Body of pancreas (tissue), 4 donors: ENCODE data around the gene IKZF4. TPM values are rescaled to one million over a fixed set of nuclear protein-coding genes. Genes with fewer than 3 reads are reported as not detected.

Experiments used
- ATAC-seq: fragments of 150-250 bp; one replicate; pipeline ENCODE4 v1.9.1; 2016
- DNase-seq, 4 donors: peaks; one replicate each; pipeline ENCODE4 v3.0.0-alpha.2; 2019
- H3K27ac ChIP-seq, 4 donors: fragments of 200-600 bp; sonication (generic); 1 replicate in 3 of 4; 2 replicates in 1 of 4; pipeline versions ENCODE4 v1.5.1 to v1.6.1; 2016 to 2019; ENCODE audit warnings: mild to moderate bottlenecking in 1 of 4, mixed read lengths in 1 of 4, moderate library complexity in 1 of 4
- H3K27me3 ChIP-seq, 2 donors: fragments of 200-600 bp; sonication (generic); one replicate each; pipeline ENCODE4 v1.6.0; 2016; ENCODE audit warnings: mild to moderate bottlenecking in 1 of 2
- H3K36me3 ChIP-seq, 2 donors: fragments of 200-600 bp; sonication (generic); replicated peaks in 1 of 2; 2 replicates each; pipeline ENCODE4 v1.5.1; 2016; ENCODE audit warnings: low read depth in 2 of 2; ENCODE audit not compliant: insufficient read depth in 1 of 2
- H3K4me1 ChIP-seq: fragments of 200-600 bp; sonication (generic); one replicate; pipeline ENCODE4 v1.6.0; 2016
- H3K4me3 ChIP-seq, 2 donors: fragments of 200-600 bp; sonication (generic); 1 replicate in 1 of 2; 2 replicates in 1 of 2; pipeline ENCODE4 v1.5.1; 2016 to 2019
- H3K9me3 ChIP-seq, 3 donors: fragments of 200-600 bp; sonication (generic); 1 replicate in 2 of 3; 2 replicates in 1 of 3; pipeline ENCODE4 v1.5.1; 2016
- POLR2A ChIP-seq, 3 donors: fragments of 450-650 bp; IDR thresholded peaks; one replicate each; pipeline ENCODE4 v1.6.1; 2016; ENCODE audit warnings: antibody characterized with exemption in 3 of 3, mild to moderate bottlenecking in 2 of 3
- WGBS, 2 donors: methylation state at CpG; one replicate each; pipeline ENCODE4 v1.1.5; 2017; 5-methylcytosine and 5-hydroxymethylcytosine counted together
- intact Hi-C: fragments of 100-400 bp; cut with DNase I; formaldehyde crosslinking; loops from one replicate; pipeline ENCODE4 v1.15.1; 2023
- total RNA-seq, 2 donors: library from RNA; depleted of rRNA; stranded (reverse); fragments of >200 nt; gene quantifications; one replicate each; pipeline ENCODE4 v1.1.0, GENCODE V29; 2016
- TF ChIP-seq, protein P1 (sequence below), 7 experiments: fragments of 450-650 bp in 4 of 7; fragments of 200-600 bp in 3 of 7; sonication (generic) in 3 of 7; IDR thresholded peaks; one replicate each; pipeline ENCODE4 v1.5.1; 2016 to 2019; ENCODE audit warnings: antibody characterized with exemption in 7 of 7

IKZF4 gene
- total RNA-seq, 2 donors from 2014 or later, result 2.6 to 7.6 TPM

DNA sequence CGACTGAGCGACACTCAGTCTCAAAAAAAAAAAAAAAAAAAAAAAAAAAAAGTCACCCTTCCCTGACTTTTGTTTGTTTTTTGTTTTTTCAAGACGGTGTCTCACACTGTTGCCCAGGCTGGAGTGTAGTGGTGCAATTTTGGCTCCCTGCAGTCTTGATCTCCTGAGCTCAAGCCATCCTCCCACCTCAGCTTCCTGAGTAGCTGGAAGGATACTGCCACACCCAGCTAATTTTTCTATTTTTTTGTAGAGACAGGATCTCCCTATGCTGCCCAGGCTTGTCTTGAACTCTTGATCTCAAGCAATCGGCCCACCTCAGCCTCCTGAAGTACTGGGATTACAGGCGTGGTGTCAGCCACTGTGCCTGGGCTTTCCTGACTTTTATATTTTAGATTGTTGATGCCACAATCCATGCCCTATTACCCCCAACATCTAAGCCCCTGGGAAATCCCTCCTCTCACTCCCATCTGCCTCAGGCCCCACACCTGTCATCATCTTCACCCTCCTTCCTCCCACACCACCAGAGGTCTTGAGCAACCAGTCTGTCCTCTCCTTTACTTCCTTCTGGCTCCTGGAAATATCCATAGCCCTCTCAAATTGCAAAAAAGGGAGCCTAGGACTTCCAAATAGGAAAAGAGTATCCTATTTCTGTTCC is 7.8 kb downstream of the IKZF4 start:
- 73 to 76% methylated on average over 3 to 5 of the region's 5 CpGs for WGBS, 2 donors
- no peak for ATAC-seq
- Histone ChIP-seq H3K27ac (peak overlapping the region in 1 of 4 donors; percentile 66), H3K4me3 (no peak overlapping the region), H3K27me3 (no peaks in the 10 kb centered on the region), H3K9me3 (no peaks in the 10 kb centered on the region), H3K36me3 (peaks cover 0 to 3% of the 10 kb centered on the region in 2 donors), H3K4me1 (no peaks in the 10 kb centered on the region)
- no peak for DNase-seq
- TF ChIP-seq, protein P1, sequence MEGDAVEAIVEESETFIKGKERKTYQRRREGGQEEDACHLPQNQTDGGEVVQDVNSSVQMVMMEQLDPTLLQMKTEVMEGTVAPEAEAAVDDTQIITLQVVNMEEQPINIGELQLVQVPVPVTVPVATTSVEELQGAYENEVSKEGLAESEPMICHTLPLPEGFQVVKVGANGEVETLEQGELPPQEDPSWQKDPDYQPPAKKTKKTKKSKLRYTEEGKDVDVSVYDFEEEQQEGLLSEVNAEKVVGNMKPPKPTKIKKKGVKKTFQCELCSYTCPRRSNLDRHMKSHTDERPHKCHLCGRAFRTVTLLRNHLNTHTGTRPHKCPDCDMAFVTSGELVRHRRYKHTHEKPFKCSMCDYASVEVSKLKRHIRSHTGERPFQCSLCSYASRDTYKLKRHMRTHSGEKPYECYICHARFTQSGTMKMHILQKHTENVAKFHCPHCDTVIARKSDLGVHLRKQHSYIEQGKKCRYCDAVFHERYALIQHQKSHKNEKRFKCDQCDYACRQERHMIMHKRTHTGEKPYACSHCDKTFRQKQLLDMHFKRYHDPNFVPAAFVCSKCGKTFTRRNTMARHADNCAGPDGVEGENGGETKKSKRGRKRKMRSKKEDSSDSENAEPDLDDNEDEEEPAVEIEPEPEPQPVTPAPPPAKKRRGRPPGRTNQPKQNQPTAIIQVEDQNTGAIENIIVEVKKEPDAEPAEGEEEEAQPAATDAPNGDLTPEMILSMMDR (IDR thresholded peaks at IDR 0.05), result no peak
- TF ChIP-seq POLR2A (IDR thresholded peaks at IDR 0.05), result no peak
- intact Hi-C loops, result no loop called here

DNA sequence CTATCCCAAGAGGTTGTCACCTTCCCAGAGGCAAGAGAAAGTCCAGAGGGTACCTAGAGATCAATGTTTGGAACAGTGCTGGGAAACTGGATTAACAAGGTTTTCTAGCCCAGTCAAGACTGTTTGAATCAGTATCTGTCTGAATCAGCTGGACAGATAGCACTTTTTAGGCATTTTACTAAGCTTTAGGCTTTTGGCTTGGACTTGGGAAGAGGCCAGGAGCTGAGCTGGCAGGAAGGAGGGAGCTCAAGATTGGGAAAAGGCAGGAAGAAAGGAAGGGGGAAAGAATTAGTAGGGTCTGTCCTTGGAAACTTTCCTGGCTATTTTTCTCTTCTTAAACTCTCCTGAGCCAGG is 8.3 kb downstream of the IKZF4 start:
- Histone ChIP-seq H3K4me1 (no peaks in the 10 kb centered on the region), H3K9me3 (no peaks in the 10 kb centered on the region), H3K4me3 (no peak overlapping the region), H3K27me3 (no peaks in the 10 kb centered on the region), H3K27ac (peak overlapping the region in 1 of 4 donors; percentile 66), H3K36me3 (peaks cover 0 to 3% of the 10 kb centered on the region in 2 donors)
- ATAC-seq (no peak), DNase-seq (no peak)
- TF ChIP-seq, protein P1 (IDR thresholded peaks at IDR 0.05), result no peak
- TF ChIP-seq POLR2A (IDR thresholded peaks at IDR 0.05), result no peak
- intact Hi-C loops, result no loop called here

DNA sequence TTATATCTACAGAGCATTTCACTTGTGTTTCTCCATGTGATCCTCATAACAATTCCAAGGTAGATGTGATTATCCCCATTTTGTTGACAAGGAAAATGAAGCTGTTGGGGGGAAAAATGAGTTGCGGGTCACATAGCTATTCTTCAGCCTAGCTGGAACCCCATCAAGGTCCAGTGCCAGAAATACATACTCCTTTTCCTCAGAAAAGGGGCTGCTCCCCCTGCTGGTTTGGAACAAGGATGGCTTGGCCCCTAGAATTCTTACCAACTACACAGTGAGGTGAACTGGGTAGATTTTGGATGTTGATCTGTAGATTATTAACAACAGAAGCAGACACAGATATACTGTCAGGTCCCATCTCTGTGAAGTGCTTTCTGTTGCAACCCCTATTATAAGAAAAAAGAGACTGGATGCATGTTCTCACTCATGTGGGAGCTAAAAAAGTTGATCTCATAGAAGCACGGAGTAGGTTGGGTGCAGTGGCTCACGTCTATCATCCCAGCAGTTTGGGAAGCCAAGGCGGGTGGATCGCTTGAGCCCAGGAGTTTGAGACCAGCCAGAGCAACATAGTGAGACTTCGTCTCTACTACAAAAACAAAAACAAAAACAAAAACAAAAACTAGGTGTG is 8.9 kb downstream of the IKZF4 start:
- ATAC-seq (peak; percentile 75), DNase-seq (peak; percentile 51 to 64 (median 56))
- TF ChIP-seq POLR2A (IDR thresholded peaks at IDR 0.05), result no peak
- TF ChIP-seq, protein P1 (IDR thresholded peaks at IDR 0.05), result peak; percentile 43 to 74 (median 61)
- 72 to 75% methylated on average over 6 of the region's 6 CpGs for WGBS, 2 donors
- Histone ChIP-seq H3K4me3 (no peak overlapping the region), H3K4me1 (no peaks in the 10 kb centered on the region), H3K27ac (peak overlapping the region in 1 of 4 donors; percentile 66), H3K9me3 (no peaks in the 10 kb centered on the region), H3K36me3 (peaks cover 0 to 3% of the 10 kb centered on the region in 2 donors), H3K27me3 (no peaks in the 10 kb centered on the region)
- intact Hi-C loops, result loop anchor here (10.0 kb wide), 1 partner anchor 285 kb away; the partner anchor contains the start of gene GDF11

DNA sequence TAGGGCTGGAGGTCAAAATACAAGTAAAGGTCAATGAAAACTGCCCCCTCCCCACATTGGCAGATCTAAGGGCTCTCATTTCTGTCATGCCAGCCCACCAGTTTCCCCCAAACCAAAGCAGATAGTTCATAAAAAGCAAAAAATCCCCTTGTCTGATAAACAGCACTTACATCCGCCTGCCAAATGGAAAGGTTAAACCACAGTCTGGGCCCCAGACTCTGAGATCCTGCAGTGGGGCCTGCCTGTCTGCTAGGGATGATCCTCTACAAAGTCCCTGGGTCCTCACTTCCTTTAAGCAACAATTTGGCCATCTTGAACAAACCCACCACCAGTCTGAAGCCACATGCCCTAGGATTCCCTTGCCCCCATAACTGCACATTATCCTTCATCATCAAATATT is 11.1 kb downstream of the IKZF4 start:
- DNase-seq (no peak), ATAC-seq (no peak)
- Histone ChIP-seq H3K9me3 (no peaks in the 10 kb centered on the region), H3K4me1 (no peaks in the 10 kb centered on the region), H3K4me3 (no peak overlapping the region), H3K27me3 (no peaks in the 10 kb centered on the region), H3K27ac (no peak overlapping the region), H3K36me3 (peaks cover 0 to 3% of the 10 kb centered on the region in 2 donors)
- intact Hi-C loops, result loop anchor here (10.0 kb wide), 1 partner anchor 287 kb away; the partner anchor contains the start of gene GDF11
- 77 to 83% methylated on average over 1 of the region's 1 CpG for WGBS, 2 donors
- no peak for TF ChIP-seq POLR2A (IDR thresholded peaks at IDR 0.05)
- TF ChIP-seq, protein P1 (IDR thresholded peaks at IDR 0.05), result no peak
